SK-N-MC (cell line): Measurements from ENCODE around the gene HBG2.

Source experiments
- EZH2 ChIP-seq: fragments of 200-600 bp; sonication (generic); IDR thresholded peaks from one replicate; pipeline ENCODE4 v1.6.1; 2017; ENCODE audit warnings: antibody characterized with exemption
- FOXP2 ChIP-seq: optimal IDR thresholded peaks from 2 replicates; pipeline ENCODE3; 2011; ENCODE audit warnings: mild to moderate bottlenecking, moderate library complexity; ENCODE audit not compliant: insufficient read depth; ENCODE audit errors: extremely low read length, control extremely low read depth
- POLR2AphosphoS5 ChIP-seq: IDR thresholded peaks from 2 replicates; pipeline ENCODE4 v1.6.1; 2012; ENCODE audit warnings: mild to moderate bottlenecking, low read depth, low read length, borderline replicate concordance

DNA sequence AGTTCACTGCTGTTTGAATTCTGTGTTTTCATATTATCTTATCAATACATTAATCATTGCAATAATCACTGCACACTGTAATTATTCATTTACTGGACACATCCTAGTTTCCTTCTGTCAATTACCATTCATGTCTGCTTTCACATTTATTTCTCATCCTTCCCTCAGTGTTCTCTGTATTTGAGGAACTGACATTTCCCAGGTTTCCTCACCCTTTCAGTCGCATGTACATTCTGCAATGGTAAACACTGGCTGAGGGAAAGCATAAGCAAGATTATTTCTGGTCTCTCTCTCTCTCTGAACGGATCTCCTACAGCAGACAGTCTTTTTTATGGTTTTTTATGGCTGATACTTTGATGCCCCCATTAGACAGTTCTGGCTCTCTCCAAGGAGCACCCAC lies 16.1 kb downstream of the HBG2 start:
- TF ChIP-seq POLR2AphosphoS5 (no peak), EZH2 (no peak), FOXP2 (no peak)
